ENCODE results near the gene TCP11L2.
"Not testable (repeated sequence)": the region's sequence is repeated elsewhere in the genome, so short reads cannot be mapped to it uniquely, and the experiment has no call there.

Gene TCP11L2

GRCh38 chr12:106308121-106308520 is 5.6 kb downstream of the TCP11L2 start:
- no peak for DNase-seq

GRCh38 chr12:106308611-106309010 is 6.1 kb downstream of the TCP11L2 start:
- DNase-seq: no peak

GRCh38 chr12:106309671-106310505 is 7.4 kb downstream of the TCP11L2 start:
- no peak for DNase-seq

- no peak for DNase-seq
These were observed 8.2 kb downstream of the TCP11L2 start for GRCh38 chr12:106310687-106311086.

GRCh38 chr12:106311139-106311538 is 8.6 kb downstream of the TCP11L2 start:
- no peak for DNase-seq

GRCh38 chr12:106313413-106313812 is 10.9 kb downstream of the TCP11L2 start:
- not testable (repeated sequence) for DNase-seq

DNA sequence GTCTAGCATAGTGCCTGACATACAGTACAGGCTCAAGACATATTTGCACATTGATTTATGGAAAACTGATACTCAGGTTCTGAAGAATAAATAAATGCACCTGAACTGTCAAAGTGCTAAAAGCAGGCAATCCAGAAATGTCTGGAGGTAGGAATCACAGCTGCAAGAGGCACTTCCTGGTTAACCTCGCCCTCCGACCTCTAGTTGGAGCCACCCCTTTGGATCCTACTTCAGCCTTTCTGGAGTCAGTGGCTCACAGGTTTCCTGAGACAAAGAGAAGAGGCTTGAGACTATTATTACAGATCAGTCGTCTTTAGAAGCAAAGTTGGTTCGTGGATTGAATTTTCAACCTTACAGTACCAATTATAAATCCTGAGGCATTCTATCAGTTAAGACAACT is 13.0 kb downstream of the TCP11L2 start:
- no peak for DNase-seq

- no peak for DNase-seq
These were observed 15.0 kb downstream of the TCP11L2 start for GRCh38 chr12:106317406-106318082.

DNA sequence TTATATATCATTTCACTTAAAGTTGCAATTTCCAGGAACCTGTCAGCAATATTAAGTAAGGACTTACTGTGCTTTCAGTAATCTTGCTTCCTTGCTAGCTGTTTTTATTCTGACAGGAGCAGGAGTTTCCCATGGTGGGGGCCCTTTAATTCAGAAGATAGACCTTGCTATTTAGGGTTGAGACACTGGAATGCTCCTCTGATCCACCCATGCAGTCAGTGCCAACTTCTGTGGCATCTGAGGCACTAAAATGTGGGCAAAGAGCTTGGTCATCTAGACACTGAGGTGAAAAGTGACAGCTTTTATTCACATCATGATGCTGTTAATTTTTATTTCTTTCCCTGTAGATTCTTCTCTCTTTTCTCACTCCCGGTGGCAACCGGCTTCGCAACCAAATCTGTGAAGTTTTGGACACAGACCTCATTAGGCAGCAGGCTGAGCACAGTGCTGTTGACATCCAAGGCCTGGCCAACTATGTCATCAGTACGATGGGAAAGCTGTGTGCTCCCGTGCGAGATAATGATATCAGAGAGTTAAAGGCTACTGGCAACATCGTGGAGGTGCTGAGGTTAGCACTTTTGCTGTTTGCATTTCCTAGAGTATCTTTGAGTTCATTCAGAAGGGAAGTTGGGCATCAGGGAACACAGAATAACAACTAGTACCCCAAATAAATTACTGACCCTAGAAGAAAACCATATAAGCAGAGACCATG is 18.8 kb downstream of the TCP11L2 start:
- no peak for DNase-seq

DNA sequence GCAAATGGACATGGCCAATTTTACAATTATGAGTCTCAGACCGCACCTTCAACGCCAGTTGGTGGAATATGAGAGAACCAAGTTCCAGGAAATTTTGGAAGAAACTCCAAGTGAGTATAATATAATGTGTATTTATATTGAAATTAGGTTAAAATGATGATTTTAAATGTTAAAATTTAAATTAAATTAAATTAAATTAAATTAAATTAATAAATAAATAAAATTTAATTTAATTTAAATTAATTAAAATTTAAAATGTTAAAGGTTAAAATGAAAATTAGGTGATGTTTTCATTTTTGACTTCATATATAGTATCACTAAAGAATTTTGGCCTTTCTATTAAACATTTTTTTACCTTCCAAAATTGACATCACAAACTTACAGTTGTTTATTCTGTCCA is 21.0 kb downstream of the TCP11L2 start:
- DNase-seq: no peak

GRCh38 chr12:106327309-106327869 is 24.9 kb downstream of the TCP11L2 start:
- DNase-seq: no peak

DNA sequence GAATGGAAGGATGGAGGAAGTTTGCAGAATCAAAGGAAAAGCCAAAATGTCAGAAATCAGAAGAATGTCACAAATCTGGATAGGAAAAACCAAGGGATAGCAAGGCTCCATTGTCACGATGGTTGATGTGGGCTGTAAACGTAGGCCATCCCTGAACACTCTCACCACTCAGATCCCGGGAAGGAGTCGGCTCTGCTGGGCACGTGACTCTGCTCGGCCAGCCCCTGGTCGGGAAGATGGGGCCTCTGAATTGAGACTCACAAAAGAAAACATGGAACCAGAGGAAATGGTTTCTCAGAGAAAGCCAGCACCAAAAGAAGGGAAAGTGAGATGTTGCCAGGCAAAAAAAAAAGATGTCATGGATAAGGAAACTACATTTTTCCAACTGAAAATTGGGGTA is 26.2 kb downstream of the TCP11L2 start:
- DNase-seq: no peak

DNA sequence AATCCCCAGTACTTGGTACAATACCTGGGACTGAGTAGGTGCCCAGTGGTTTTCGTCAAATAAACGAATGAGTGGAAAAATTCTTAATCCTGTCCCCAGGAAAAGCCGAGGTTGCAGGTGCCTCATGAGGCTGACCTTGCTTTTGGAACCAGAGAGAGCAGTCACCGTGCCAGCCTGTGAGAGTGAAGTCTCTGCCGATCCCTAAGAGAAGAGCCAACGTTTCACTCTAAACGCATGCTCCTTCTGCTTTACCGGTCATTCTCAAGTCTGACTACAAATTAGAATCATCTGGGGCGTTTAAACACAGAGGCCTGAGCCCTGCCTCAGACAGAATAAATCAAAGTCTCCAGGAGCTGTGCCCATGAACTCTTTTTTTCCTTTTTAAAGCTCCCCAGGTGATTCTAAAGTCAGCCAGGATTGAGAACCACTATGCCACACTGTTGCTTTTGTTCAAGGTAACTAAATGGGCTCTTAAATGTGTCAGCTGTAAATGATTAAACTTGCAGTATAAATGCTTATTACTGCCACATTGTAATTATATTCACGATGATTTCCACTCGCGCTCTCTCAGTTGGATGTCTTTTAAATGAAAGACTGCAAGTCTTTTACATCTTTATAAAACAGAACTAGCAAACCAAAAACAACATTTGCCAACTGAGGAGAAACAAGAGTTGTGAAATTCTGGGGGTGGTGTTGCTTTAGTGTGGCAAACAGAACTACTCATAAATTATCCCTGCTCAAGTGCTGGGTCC is 26.9 kb downstream of the TCP11L2 start:
- no peak for DNase-seq

GRCh38 chr12:106331599-106331998 is 29.1 kb downstream of the TCP11L2 start:
- no peak for DNase-seq

DNA sequence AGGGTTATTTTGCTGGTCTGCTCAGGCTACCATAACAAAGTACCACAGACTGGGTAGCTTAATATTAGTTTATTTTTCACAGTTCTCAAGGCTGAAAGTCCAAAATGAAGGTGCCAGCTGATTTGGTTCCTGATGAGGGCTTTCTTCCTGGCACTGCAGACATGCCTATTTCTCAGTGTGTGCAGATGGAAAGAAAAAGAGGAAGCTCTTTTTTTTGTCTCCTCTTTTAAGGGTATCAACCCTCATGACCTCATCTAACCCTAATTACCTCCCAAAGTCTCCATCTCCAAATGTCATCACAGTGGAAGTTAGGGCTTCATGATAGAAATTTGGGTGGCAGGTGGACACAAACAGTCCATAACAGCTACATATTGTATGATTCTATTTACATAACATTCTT is 30.0 kb downstream of the TCP11L2 start:
- no peak for DNase-seq

DNA sequence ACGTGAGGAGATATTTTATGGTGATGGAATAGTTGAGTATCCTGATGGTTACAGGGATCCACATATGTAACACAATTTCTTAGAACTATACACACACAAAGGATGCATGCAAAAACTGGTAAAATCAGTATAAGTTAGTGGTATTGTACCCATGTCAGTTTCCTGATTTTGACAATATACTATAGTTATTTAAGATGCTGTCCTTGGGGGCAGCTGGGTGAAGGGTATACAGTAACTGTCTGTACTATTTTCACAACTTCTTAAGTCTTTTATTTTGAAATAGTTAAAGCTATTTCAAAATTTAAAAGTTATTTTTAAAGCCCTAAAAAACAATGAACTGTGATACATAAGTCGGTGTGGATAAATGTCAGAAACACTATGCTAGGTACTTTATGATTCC is 30.5 kb downstream of the TCP11L2 start:
- no peak for DNase-seq

DNA sequence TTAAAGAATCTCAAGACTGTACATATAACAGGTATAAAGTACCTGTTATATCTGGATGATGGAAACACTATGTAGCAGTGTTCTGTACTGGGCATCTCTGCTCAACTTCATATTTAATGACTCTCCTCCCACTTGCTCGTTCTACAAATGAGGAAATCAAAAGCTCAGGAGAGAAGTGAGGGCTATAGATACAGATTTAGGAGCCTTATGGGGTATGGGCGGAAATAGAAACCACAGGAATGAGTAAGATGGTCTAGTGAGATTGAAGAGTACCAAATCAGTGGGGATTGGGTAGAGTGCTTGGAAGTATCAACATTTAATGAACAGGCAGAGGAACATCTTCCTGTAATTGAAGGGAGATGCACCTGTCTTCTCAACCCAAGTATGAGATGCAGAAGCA is 31.2 kb downstream of the TCP11L2 start:
- DNase-seq: no peak

DNA sequence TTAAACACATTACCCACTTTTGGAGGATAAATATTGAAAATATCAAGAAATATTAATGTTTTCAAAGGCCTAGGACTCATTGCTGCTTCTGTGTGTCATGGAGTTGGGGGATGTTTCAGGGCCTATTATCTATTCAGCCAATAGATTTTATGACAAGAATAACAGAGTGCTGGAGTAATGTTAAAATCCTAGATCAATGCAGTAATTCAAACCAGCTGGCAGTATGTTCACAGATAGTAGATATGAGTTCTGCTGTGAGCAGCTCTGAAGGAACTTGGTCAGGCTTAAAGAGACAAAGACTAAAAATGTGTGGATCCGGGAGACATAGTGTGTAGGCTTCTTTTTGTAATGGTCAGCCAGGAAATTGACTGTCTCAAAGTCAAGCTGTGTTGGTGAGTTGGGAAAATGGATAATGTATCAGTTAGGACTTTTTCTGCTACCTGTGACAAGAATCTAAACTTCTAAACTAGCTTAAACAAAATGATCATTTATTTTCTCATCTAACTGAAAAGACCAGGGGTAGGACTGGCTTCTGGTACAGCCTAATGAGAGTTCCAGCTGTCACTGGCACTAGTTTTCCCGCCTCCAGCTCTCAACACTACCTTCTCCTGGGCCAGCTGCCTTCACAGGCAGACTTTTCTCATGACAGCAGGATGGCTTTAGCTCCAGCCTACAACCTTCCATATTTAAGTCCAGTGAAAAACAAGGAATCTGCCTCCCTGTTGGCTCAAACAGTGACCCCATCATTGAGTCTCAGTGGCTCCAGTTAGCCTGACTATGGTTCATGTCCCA is 38.7 kb downstream of the TCP11L2 start:
- DNase-seq: no peak

GRCh38 chr12:106342397-106343213 is 40.1 kb downstream of the TCP11L2 start:
- DNase-seq: no peak

DNA sequence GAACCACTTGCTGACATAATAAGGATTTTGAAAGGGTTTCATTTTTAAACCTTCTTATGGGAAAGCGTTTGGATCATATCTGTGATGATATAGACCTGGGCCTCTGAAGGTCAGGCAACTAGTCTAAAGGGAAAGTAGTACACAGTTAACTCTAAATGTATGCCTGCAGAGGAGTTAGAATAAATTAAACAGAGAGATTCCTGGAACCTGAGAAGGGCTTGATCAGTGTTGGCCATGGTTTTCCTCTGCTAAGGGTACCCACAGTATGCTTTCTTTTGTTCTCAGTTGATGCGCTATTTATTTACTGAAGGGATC is 40.6 kb downstream of the TCP11L2 start:
- DNase-seq: no peak

- DNase-seq: no peak
These were observed 41.6 kb downstream of the TCP11L2 start for GRCh38 chr12:106344131-106344530.

All from RPMI8226 (cell line).